ENCODE data around the gene MKI67. TPM values are rescaled to one million over a fixed set of nuclear protein-coding genes. Genes with fewer than 3 reads are reported as not detected.
A peak's percentile ranks its signal among the peaks of the same experiment; 100 is the strongest.

MKI67 gene
- total and polyA plus RNA-seq, 2 of the 13 experiments (the other 11 are each of a cell fraction or from before 2014, with no cell fraction given): 6.7 to 22.9 TPM

DNA sequence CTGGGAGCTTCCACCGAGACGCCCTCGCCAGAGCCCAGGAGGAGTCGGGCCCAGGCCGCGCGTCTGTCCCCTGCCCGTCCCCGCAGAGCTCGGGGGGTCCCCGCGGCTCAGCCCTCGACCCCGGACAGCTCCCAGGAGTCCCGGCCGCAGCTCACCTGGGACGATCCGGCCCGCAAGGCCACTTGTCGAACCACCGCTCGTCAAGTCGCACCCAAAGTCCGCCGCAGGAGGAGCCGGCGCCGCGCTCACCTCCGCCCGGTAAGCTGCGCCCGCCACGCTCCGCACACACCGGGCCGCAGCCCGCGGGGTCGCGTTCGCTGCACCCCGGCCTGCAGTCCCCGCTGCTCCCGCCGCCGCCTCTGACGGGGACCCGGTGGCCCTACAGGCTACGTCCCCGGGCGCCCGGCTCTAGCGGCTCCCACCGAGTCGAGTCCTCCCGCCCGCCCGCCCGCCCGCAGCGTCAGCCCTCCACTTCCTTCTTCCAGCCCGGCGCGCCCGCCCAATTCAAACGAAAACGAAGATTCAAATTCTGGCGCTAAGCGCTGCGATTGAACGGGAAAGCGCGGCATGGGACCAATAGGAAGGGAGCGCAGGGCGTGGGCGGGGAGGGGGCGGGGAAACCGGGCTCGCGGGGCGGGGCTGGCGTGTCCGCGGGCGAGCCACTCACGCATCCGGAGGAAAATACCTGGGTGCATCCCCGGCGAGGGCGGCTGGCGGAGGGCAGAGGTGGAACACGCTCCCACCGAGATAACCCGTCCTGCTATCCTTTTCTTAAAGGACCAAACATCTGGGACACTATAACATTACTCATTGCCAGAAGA is at the start of gene MKI67 (continued):
- TF ChIP-seq, protein P1, sequence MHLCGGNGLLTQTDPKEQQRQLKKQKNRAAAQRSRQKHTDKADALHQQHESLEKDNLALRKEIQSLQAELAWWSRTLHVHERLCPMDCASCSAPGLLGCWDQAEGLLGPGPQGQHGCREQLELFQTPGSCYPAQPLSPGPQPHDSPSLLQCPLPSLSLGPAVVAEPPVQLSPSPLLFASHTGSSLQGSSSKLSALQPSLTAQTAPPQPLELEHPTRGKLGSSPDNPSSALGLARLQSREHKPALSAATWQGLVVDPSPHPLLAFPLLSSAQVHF (CRISPR knock-in tag; IDR thresholded peaks at IDR 0.05): 0 out of 2 replicates have a peak, but pooled peaks have one; percentile 91
- TF ChIP-seq ZNF446 (CRISPR knock-in tag; IDR thresholded peaks at IDR 0.05) (0 out of 2 replicates have a peak, but pooled peaks have one; percentile 75), ZNF460 (CRISPR knock-in tag; IDR thresholded peaks at IDR 0.05; ENCODE audit: borderline replicate concordance) (no peak), CC2D1A (CRISPR knock-in tag; IDR thresholded peaks at IDR 0.05) (no peak), ZNF839 (CRISPR knock-in tag; IDR thresholded peaks at IDR 0.05; ENCODE audit: borderline replicate concordance) (no peak), SP4 (CRISPR knock-in tag; IDR thresholded peaks at IDR 0.05) (peak; percentile 65; the same call in 1 of the 2 replicates), ZFX (CRISPR knock-in tag; IDR thresholded peaks at IDR 0.05; ENCODE audit: low read depth) (peak; percentile 61), MLXIP (CRISPR knock-in tag; IDR thresholded peaks at IDR 0.05; ENCODE audit: borderline replicate concordance) (no peak), MZF1 (CRISPR knock-in tag; IDR thresholded peaks at IDR 0.05; ENCODE audit: borderline replicate concordance) (no peak), ZNF7 (CRISPR knock-in tag; IDR thresholded peaks at IDR 0.05) (no peak), KMT2A (CRISPR knock-in tag; IDR thresholded peaks at IDR 0.05) (peak; percentile 91), ELF4 (CRISPR knock-in tag; IDR thresholded peaks at IDR 0.05; ENCODE audit: borderline replicate concordance) (no peak), MXI1 (IDR thresholded peaks at IDR 0.05; ENCODE audit: borderline replicate concordance, low read depth, low read length) (peak; percentile 85; the same call in 2 of the 3 replicates), ELF1 (CRISPR knock-in tag; IDR thresholded peaks at IDR 0.05) (peak; percentile 33; the same call in 1 of the 2 replicates), ZNF562 (CRISPR knock-in tag; IDR thresholded peaks at IDR 0.05; ENCODE audit: borderline replicate concordance) (0 out of 2 replicates have a peak, but pooled peaks have one; percentile 30), REST (IDR thresholded peaks at IDR 0.05; ENCODE audit: borderline replicate concordance in 1 of 2, low read depth in 1 of 2, low read length in 2 of 2) (0 out of 4 replicates have a peak, but pooled peaks of 1 of the 2 experiments have one; percentile 23), ZNF317 (CRISPR knock-in tag; IDR thresholded peaks at IDR 0.05) (no peak), NFATC3 (CRISPR knock-in tag; IDR thresholded peaks at IDR 0.05) (no peak), SIN3A (IDR thresholded peaks at IDR 0.05; ENCODE audit: borderline replicate concordance, low read depth, low read length) (peak; percentile 99)
- TF ChIP-seq, protein P2, sequence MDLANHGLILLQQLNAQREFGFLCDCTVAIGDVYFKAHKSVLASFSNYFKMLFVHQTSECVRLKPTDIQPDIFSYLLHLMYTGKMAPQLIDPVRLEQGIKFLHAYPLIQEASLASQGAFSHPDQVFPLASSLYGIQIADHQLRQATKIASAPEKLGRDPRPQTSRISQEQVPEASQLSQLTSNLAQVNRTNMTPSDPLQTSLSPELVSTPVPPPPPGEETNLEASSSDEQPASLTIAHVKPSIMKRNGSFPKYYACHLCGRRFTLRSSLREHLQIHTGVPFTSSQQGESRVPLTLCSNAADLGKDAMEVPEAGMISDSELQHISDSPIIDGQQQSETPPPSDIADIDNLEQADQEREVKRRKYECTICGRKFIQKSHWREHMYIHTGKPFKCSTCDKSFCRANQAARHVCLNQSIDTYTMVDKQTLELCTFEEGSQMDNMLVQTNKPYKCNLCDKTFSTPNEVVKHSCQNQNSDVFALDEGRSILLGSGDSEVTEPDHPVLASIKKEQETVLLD (CRISPR knock-in tag; IDR thresholded peaks at IDR 0.05; ENCODE audit: low read depth): peak; percentile 87
